Amygdala (tissue), 56 donors: Measurements from ENCODE around the gene GAK.
"Not testable (repeated sequence)": the region's sequence is repeated elsewhere in the genome, so short reads cannot be mapped to it uniquely, and the experiment has no call there.

Source experiments
- DNase-seq, 56 donors: peaks; one replicate each; lab custom pipeline; 2025; lab: John Stamatoyannopoulos, UW

Gene GAK

GRCh38 chr4:954211-955020 is 22.3 kb upstream of the GAK start:
- DNase-seq: no peak

- DNase-seq: no peak
Measured at GRCh38 chr4:953574-953915, 21.4 kb upstream of the GAK start.

DNA sequence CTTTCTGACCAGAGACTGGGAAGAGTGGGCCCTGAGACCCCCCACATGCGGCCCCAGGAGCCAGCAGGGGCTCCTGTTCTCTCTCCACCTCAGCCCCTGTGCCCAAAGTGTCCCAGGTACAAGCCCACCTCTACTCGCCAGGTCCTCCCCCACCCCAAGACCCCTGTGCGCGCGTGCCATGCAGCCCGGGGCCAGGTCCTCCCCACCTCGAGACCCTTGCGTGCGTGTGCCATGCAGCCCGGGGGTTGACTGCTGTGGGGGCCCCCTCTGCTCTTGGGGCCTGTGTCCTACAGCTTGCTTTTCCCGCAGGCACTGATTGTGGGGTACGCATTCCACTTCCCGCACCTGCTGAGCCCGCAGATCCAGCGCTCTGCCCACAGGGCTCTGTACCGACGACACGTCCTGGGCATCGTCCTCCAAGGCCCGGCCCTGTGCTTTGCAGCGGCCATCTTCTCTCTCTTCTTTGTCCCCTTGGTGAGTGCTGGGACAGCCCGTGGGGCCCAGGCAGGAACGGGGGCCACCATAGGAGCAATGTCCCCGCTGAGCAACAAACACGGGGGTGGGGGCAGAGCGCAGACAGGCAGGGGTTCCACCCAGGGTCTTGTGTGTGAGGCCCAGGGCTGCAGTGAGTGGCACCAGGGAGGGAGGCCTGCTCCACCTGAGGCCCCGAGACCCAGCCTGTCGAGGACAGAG is 20.9 kb upstream of the GAK start:
- DNase-seq: no peak

DNA sequence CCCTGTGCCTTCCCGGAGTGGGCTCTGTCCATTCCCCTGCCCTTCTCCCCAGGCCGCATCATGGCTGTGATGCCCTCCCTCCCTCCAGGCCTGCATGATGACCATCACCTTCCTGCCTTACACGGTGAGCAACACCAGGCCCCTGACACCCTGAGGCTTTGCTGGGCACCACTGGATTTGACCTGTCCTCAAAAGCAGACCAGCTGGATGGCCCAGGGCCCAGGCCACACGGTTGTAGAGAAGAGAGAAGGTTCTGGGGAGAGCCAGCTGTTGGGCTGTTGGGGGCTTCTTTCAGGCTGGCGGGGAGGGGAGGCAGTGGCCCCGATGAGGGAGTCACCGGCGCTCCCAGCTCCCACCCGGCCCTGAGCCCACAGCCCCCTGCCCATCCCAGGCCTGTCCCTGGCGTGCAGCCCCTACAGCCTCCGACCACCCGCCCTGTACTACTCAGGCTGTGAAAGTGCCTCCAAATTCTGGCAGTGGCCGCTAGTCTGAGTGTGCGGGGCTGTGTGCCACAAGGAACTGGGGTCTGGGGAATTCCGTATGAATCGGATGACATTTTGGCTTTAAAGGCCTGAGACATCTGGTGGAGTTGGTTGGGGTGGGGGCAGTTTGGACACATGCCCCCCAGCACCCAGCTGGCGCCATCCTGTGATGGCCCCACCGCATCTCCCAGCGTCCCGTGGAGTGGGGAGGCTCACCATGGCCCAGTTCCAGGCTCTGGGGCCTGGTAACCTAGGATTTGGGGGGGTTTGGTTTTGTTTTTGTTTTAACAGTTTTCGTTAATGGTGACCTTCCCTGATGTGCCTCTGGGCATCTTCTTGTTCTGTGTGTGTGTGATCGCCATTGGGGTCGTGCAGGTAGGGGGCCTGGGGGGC is 19.7 kb upstream of the GAK start:
- DNase-seq: no peak

- no peak for DNase-seq
Measured at GRCh38 chr4:951186-951585, 19.1 kb upstream of the GAK start.

- DNase-seq: no peak
Measured at GRCh38 chr4:950136-951020, 18.3 kb upstream of the GAK start.

- DNase-seq: no peak
Measured at GRCh38 chr4:949656-950055, 17.5 kb upstream of the GAK start.

- no peak for DNase-seq
Measured at GRCh38 chr4:948936-949300, 16.8 kb upstream of the GAK start.

GRCh38 chr4:948101-948935 is 16.2 kb upstream of the GAK start:
- DNase-seq: no peak

DNA sequence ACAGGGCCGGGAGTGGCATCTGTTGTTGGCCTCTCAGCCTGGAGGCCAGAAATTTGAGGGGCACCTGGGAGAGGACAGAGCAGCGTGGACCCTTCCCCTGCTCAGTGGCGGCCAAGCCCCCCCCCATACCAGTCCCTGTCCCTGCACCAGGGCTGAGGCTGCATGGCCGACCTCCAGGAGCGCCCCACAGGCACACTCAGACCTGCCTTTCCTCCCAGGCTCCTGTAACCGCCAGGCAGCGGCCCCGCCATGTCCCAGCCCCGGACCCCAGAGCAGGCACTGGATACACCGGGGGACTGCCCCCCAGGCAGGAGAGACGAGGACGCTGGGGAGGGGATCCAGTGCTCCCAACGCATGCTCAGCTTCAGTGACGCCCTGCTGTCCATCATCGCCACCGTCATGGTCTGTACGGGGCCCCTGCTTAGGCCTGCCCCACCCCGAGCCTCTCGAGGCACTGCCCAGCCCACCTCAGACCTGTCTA is 15.4 kb upstream of the GAK start:
- DNase-seq: no peak

- DNase-seq: no peak
Measured at GRCh38 chr4:946517-947471, 14.7 kb upstream of the GAK start.

DNA sequence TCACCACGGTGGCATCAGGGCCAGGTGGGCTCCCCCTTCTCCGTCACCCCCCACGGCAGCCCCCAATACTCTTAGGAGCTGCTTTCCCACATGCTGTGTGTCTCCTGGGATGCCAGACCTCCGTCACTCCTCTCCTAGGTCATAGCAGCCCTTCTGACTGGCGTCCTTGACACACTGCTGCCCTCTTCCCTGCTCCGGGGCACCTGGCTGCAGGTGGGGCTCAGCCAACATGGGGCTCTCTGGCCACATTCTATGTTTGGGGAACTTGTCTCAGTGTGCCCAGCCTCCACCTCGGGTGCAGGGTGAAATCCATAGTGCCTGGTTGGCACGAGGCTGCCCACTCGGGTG is 14.0 kb upstream of the GAK start:
- no peak for DNase-seq

DNA sequence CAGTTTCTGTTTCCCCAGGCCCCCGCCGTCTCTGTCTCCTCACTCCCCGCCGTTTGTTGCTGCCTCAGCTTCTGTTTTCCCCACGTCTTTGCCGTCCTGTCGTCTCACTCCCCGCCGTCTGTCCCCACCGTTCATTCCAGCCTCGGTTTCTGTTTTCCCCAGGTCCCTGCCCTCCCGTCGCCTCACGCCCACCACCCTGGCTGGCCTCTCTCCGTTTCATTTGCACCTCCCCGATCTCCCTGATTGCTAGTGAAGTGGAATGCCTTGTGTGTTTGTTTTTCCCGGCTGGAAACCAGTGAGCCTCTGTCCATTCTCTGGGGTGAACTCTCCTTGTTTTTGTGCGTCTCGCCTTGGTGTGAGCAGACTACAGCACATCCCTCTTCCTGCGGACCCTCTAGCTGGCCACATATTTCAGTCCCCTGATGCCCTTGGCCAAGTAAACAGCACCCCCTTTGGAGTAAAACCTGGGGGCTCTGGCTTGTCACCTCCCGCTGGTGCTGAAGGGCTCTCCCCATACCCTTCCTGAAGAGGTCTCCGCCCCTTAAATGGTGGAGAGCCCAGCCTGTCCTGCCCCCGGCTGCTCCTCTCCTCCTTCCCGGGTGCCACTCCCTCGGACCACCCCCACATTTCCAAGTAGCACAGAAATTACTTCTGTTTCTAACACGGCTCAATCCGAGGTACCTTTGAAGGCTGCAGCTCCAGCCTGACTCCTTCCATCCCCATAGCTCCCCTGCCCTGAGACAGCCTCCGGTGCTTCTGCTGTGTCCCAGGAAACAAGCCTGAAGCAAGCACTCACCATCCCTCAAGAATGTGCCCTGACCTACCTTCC is 13.4 kb upstream of the GAK start:
- no peak for DNase-seq

DNA sequence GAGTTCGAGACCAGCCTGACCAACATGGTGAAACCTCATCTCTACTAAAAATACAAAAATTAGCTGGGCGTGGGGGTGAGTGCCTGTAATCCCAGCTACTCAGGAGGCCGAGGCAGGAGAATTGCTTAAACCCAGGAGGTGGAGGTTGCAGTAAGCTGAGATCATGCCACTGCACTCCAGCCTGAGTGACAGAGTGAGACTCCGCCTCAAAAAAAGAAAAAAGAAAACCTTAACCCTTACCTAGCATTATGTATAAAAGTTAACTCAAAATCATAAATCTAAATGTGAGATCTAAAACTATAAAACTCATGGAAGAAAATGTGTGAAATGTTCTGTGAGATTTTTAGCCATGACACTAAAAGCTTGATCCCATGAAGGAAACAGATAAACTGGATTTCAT is 7.4 kb upstream of the GAK start:
- not testable (repeated sequence) for DNase-seq

GRCh38 chr4:932713-933070 is 576 bp upstream of the GAK start:
- no peak for DNase-seq

DNA sequence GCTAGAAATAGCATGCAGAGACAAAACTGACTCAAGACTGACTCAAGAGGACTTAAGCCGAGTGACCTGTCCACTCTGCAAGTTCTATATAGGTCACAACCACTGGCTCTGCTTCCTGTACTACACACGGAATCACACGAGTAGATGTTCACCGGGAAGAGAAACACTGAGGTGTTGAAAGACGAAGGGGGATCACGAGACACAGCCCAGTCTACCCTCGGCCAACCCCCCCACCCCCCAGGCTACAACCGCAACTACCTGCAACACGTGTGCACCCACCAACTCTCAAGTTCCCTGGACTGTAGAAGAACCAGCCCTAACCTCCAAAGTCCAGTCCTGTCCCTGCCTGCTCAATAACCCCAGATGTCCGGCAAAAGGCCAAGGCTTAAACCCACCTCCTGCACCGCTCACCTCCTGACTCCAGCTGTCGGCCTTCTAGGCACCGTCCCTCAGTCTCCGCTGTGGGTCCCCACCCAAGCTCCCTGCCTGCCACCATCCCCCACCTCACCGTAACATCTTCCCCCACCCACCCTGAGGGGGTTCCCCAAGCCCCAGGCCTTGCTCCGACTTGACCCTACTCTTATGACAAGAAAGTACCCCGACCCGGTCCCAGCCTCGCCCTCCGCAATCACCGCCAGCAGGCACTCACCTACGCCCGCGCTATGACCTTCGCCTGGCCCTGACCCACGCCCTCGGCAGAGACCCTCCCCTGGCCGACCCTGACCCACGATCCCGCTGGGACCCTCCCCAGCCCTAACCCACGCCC is 739 bp downstream of the GAK start:
- DNase-seq: no peak

DNA sequence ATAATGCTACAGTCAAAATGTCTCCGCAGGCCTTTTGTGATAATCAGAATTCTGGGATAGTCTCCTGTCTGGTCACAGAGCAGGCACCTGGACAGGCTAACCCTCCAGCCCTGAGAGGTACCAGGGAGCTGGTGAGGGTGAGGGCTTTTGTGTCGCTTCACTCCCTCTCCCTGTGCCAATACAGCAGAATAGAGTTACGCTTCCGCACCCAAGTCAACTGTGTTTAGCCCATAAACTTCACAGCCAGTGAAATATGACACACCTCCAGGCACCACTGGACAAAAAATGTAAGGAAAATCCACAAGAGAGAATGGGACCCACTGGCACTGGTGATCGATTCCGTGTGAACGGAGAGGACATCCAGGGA is 1.3 kb downstream of the GAK start:
- no peak for DNase-seq
